Activated CD4-positive, alpha-beta memory T cell treated with anti-CD3 and anti-CD28 coated beads for 36 hours (primary cell): Measurements from ENCODE around the gene NIPAL3. TPM values are rescaled to one million over a fixed set of nuclear protein-coding genes. Genes with fewer than 3 reads are reported as not detected.
"Not testable (repeated sequence)": the region's sequence is repeated elsewhere in the genome, so short reads cannot be mapped to it uniquely, and the experiment has no call there.

ENCODE experiments used
- CTCF ChIA-PET: fragments of 350-600 bp; sonication (Branson Sonifier 250); formaldehyde crosslinking; loops from one replicate; lab custom pipeline; 2021; ENCODE audit warnings: antibody characterized with exemption, inconsistent platforms; lab: Charles Lee
- POLR2A ChIA-PET: fragments of 350-600 bp; sonication (Branson Sonifier 250); formaldehyde crosslinking; loops from one replicate; lab custom pipeline; 2021; ENCODE audit warnings: antibody characterized with exemption; lab: Charles Lee
- DNase-seq: peaks from one replicate; pipeline ENCODE4 v3.0.0-alpha.2; 2020
- H3K27ac Mint-ChIP-seq: one replicate; pipeline ENCODE4 v1.8.0; 2021; ENCODE audit warnings: mixed read lengths
- H3K27me3 Mint-ChIP-seq: one replicate; pipeline ENCODE4 v1.8.0; 2021; ENCODE audit warnings: mixed read lengths
- H3K36me3 Mint-ChIP-seq: one replicate; pipeline ENCODE4 v1.8.0; 2021; ENCODE audit warnings: mixed read lengths
- H3K4me1 Mint-ChIP-seq: one replicate; pipeline ENCODE4 v1.8.0; 2021; ENCODE audit warnings: low read depth, mixed read lengths
- H3K4me3 Mint-ChIP-seq: one replicate; pipeline ENCODE4 v1.8.0; 2021; ENCODE audit warnings: mild to moderate bottlenecking, mixed read lengths
- H3K9me3 Mint-ChIP-seq: one replicate; pipeline ENCODE4 v1.8.0; 2021; ENCODE audit warnings: mixed read lengths
- intact Hi-C: fragments of 100-400 bp; cut with micrococcal nuclease; formaldehyde crosslinking; loops from one replicate; pipeline ENCODE4 v1.15.1; 2023
- total RNA-seq, 2 experiments: library from RNA; stranded (reverse); gene quantifications; one replicate each; pipeline ENCODE4 v1.2.3, GENCODE V29; 2021

NIPAL3 gene
- total RNA-seq, 2 experiments from 2014 or later, result 39.3 to 42.4 TPM

GRCh38 chr1:24492935-24493334 lies 77.3 kb downstream of the NIPAL3 start:
- H3K27ac Mint-ChIP-seq, H3K9me3 Mint-ChIP-seq, H3K36me3 Mint-ChIP-seq, H3K27me3 Mint-ChIP-seq, DNase-seq, H3K4me3 Mint-ChIP-seq, intact Hi-C loops: not testable (repeated sequence)
- POLR2A ChIA-PET, result interaction anchor here (0.6 to 2.1 kb wide), 2 partner anchors 9 to 472 kb away, joined by 3 to 12 read pairs; partner anchors contain the start of gene RCAN3
- H3K4me1 Mint-ChIP-seq, result peaks cover 21% of the 10 kb centered on the region
- CTCF ChIA-PET, result interaction anchor here (0.8 to 1.6 kb wide), 4 partner anchors 13 to 101 kb away, joined by 3 to 6 read pairs (median 4); no protein-coding TSS in a partner anchor

DNA sequence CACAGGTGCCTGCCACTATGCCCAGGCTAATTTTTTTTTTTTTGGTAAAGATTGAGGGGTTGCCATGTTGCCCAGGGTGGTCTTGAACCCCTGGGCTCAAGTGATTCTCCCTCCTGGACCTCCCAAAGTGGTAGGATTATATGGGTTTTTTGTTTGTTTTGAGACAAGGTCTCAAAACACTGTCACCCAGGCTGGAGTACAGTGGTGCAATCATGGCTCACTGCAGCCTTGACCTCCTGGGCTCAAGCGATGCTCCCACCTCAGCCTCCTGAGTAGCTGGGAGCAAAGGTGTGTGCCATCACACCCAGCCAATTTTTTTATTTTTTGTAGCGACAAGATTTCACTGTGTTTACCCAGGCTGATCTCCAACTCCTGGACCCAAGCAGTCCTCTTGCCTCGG lies 78.2 kb downstream of the NIPAL3 start:
- no peaks in the 10 kb centered on the region for H3K27me3 Mint-ChIP-seq
- H3K27ac Mint-ChIP-seq, result no peak overlapping the region
- peaks cover 18% of the 10 kb centered on the region for H3K4me1 Mint-ChIP-seq
- CTCF ChIA-PET, result no interaction called here
- H3K36me3 Mint-ChIP-seq, result peaks cover 3% of the 10 kb centered on the region
- H3K4me3 Mint-ChIP-seq, result no peak overlapping the region
- POLR2A ChIA-PET, result interaction anchor here (0.6 to 2.1 kb wide), 2 partner anchors 9 to 473 kb away, joined by 3 to 12 read pairs; partner anchors contain the start of gene RCAN3
- peaks cover 5% of the 10 kb centered on the region for H3K9me3 Mint-ChIP-seq
- intact Hi-C loops, result no loop called here
- no peak for DNase-seq

DNA sequence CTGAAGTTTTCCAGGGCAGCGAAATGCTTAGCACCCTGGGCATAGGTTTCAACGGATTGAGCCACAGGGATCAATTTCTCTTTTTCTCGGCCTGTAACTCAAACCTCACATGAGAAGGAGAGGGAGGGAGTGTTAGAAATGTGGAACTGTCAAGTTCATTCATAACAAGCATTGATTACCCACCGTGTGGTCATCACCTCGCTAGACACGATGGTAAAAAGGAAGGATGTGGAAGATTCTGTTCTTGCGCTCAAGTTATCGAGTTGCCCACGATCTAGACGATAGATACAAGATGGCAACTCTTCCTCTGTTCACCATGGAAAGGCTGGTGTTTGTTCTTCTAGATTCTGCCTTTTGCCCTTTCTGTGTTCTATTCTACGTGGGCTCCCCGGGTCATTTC lies 83.0 kb downstream of the NIPAL3 start:
- POLR2A ChIA-PET, result no interaction called here
- intact Hi-C loops, result no loop called here
- no peaks in the 10 kb centered on the region for H3K9me3 Mint-ChIP-seq
- no peak overlapping the region for H3K27ac Mint-ChIP-seq
- H3K36me3 Mint-ChIP-seq, result peaks cover 4% of the 10 kb centered on the region
- no peak overlapping the region for H3K4me3 Mint-ChIP-seq
- H3K27me3 Mint-ChIP-seq, result no peaks in the 10 kb centered on the region
- peaks cover 34% of the 10 kb centered on the region for H3K4me1 Mint-ChIP-seq
- CTCF ChIA-PET, result no interaction called here
- no peak for DNase-seq

DNA sequence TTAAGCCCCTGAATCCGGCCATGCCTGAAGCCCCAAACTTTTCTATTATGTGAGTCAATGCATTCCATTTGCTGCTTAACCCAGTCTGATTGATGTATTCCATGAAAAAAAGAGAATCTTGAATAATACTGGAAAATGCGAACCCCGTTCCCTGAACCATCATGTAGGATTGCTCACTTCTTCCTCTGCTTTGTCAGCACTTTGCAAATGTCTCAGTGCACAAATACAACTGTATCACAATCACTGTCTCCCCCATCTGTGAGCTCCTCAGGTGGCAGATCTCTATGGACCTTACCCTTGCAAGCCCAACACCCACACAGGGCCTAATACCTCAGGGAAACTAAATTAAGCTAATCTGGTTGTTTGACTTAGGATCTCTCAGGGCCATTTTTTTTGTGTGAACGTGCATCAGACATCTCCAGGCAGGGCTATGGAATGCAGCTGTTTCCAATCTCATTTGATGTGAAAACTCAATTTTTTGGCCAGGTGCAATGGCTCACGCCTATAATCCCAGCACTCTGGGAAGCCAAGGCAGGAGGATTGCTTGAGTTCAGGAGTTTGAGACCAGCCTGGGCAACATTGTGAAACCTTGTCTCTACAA lies 84.9 kb downstream of the NIPAL3 start:
- H3K4me1 Mint-ChIP-seq, result peaks cover 42% of the 10 kb centered on the region
- no peaks in the 10 kb centered on the region for H3K9me3 Mint-ChIP-seq
- POLR2A ChIA-PET, result interaction anchor here (1.0 to 4.4 kb wide), 3 partner anchors 13 to 84 kb away, joined by 5 to 42 read pairs (median 36); partner anchors contain the start of gene NIPAL3
- H3K27me3 Mint-ChIP-seq, result no peaks in the 10 kb centered on the region
- H3K4me3 Mint-ChIP-seq, result no peak overlapping the region
- intact Hi-C loops, result loop anchor here (1.0 to 10.0 kb wide), 2 partner anchors 84 to 85 kb away; partner anchors contain the start of gene NIPAL3
- no peak for DNase-seq
- CTCF ChIA-PET, result interaction anchor here (2.5 to 7.2 kb wide), 5 partner anchors 12 to 109 kb away, joined by 8 to 62 read pairs (median 15); partner anchors contain the start of gene NIPAL3
- peaks cover 14% of the 10 kb centered on the region for H3K36me3 Mint-ChIP-seq
- H3K27ac Mint-ChIP-seq, result peak overlapping the region; percentile 88

- H3K4me1 Mint-ChIP-seq, result peaks cover 49% of the 10 kb centered on the region
- H3K4me3 Mint-ChIP-seq, result peak overlapping the region; percentile 79
- DNase-seq, result peak; percentile 73
- intact Hi-C loops, result loop anchor here (1.0 to 10.0 kb wide), 7 partner anchors 13 to 141 kb away; partner anchors contain the start of genes NIPAL3 and SRRM1
- H3K9me3 Mint-ChIP-seq, result no peaks in the 10 kb centered on the region
- H3K36me3 Mint-ChIP-seq, result peaks cover 14% of the 10 kb centered on the region
- ChIA-PET CTCF (interaction anchor here (1.0 to 7.2 kb wide), 12 partner anchors 13 to 303 kb away, joined by 3 to 62 read pairs (median 8); partner anchors contain the start of gene NIPAL3), POLR2A (interaction anchor here (0.6 to 4.4 kb wide), 15 partner anchors 9 to 903 kb away, joined by 3 to 42 read pairs (median 7); partner anchors contain the start of genes NIPAL3 and STPG1)
- H3K27ac Mint-ChIP-seq, result peak overlapping the region; percentile 88
- H3K27me3 Mint-ChIP-seq, result no peaks in the 10 kb centered on the region
These were observed 85.9 kb downstream of the NIPAL3 start for GRCh38 chr1:24501371-24502064.

- ChIA-PET POLR2A (interaction anchor here (0.6 to 4.4 kb wide), 15 partner anchors 9 to 93 kb away, joined by 3 to 42 read pairs (median 7); partner anchors contain the start of genes NIPAL3 and STPG1), CTCF (interaction anchor here (0.7 to 7.2 kb wide), 13 partner anchors 13 to 304 kb away, joined by 3 to 62 read pairs (median 7); partner anchors contain the start of gene NIPAL3)
- DNase-seq, result peak; percentile 88
- Mint-ChIP-seq H3K4me3 (peak overlapping the region; percentile 79), H3K4me1 (peaks cover 56% of the 10 kb centered on the region), H3K27me3 (no peaks in the 10 kb centered on the region), H3K27ac (peak overlapping the region; percentile 88), H3K9me3 (no peaks in the 10 kb centered on the region), H3K36me3 (peaks cover 17% of the 10 kb centered on the region)
- intact Hi-C loops, result loop anchor here (1.0 to 10.0 kb wide), 6 partner anchors 14 to 141 kb away; partner anchors contain the start of gene SRRM1
These were observed 86.6 kb downstream of the NIPAL3 start for GRCh38 chr1:24502065-24502708.

- peaks cover 19% of the 10 kb centered on the region for H3K36me3 Mint-ChIP-seq
- POLR2A ChIA-PET, result interaction anchor here (0.8 to 4.4 kb wide), 12 partner anchors 10 to 93 kb away, joined by 3 to 42 read pairs (median 11); partner anchors contain the start of genes NIPAL3 and STPG1
- intact Hi-C loops, result loop anchor here (1.0 to 10.0 kb wide), 6 partner anchors 14 to 140 kb away; partner anchors contain the start of gene SRRM1
- CTCF ChIA-PET, result interaction anchor here (0.7 to 7.2 kb wide), 12 partner anchors 12 to 304 kb away, joined by 3 to 62 read pairs (median 8); partner anchors contain the start of gene NIPAL3
- no peaks in the 10 kb centered on the region for H3K9me3 Mint-ChIP-seq
- peak within 1 kb of the TSS; percentile 98 for H3K4me3 Mint-ChIP-seq
- peak within 1 kb of the TSS; percentile 99 for H3K27ac Mint-ChIP-seq
- DNase-seq, result peak; percentile 92
- peaks cover 61% of the 10 kb centered on the region for H3K4me1 Mint-ChIP-seq
- H3K27me3 Mint-ChIP-seq, result no peaks in the 10 kb centered on the region
These were observed 87.1 kb downstream of the NIPAL3 start, which contains the start of gene RCAN3 for GRCh38 chr1:24502709-24503058. TSS of gene RCAN3 (plus strand) at chr1:24502836. CDS start at chr1:24514373, 11,537 bp downstream.

- Mint-ChIP-seq H3K4me1 (peaks cover 66% of the 10 kb centered on the region), H3K9me3 (no peaks in the 10 kb centered on the region), H3K36me3 (peaks cover 19% of the 10 kb centered on the region), H3K27ac (peak overlapping the region; percentile 99), H3K27me3 (no peaks in the 10 kb centered on the region), H3K4me3 (peak overlapping the region; percentile 98)
- intact Hi-C loops, result loop anchor here (2.0 to 10.0 kb wide), 2 partner anchors 82 to 140 kb away; partner anchors contain the start of gene SRRM1
- POLR2A ChIA-PET, result interaction anchor here (0.6 to 4.4 kb wide), 11 partner anchors 10 to 405 kb away, joined by 3 to 42 read pairs (median 12); partner anchors contain the start of gene NIPAL3
- CTCF ChIA-PET, result interaction anchor here (1.0 to 7.2 kb wide), 13 partner anchors 12 to 139 kb away, joined by 3 to 62 read pairs (median 8); partner anchors contain the start of genes NIPAL3 and STPG1
- DNase-seq, result peak; percentile 46
These were observed 87.6 kb downstream of the NIPAL3 start for GRCh38 chr1:24503059-24503751.

DNA sequence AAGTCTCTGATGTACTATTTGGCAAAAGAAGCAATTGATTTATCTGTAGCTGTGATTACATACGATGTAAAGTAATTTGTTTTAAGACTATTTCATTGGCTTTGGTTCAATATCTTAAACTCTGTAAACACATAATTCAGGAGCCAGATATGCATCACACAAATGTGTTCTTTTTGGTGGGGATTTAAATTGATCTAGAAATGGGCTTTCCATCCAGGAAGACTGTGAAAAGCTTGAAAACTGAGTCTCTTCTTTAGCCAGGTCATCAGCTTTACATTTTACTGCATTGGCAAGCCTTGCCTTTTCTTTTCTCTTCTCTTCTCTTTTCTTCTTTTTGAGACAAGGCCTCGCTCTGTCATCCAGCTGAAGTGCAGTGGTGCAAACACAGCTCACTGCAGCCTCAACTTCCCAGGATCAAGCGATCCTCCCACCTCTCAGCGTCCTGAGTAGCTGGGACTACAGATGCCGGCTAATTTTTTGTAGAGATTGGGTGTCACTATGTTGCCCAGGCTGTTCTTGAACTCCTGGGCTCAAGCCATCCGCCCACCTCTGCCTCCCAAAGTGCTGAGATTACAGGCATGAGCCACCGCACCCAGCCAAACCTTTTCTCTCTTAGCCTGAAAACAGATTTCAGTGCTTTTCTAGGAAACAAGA lies 88.4 kb downstream of the NIPAL3 start:
- H3K9me3 Mint-ChIP-seq, result no peaks in the 10 kb centered on the region
- ChIA-PET CTCF (interaction anchor here (0.6 to 7.2 kb wide), 12 partner anchors 11 to 540 kb away, joined by 3 to 62 read pairs (median 5); partner anchors contain the start of genes NIPAL3 and STPG1), POLR2A (interaction anchor here (1.2 to 4.4 kb wide), 7 partner anchors 12 to 88 kb away, joined by 3 to 42 read pairs (median 19); partner anchors contain the start of gene NIPAL3)
- peak; percentile 60 for DNase-seq
- intact Hi-C loops, result loop anchor here (2.0 to 10.0 kb wide), 2 partner anchors 81 to 139 kb away; partner anchors contain the start of gene SRRM1
- H3K27ac Mint-ChIP-seq, result peak overlapping the region; percentile 99
- no peaks in the 10 kb centered on the region for H3K27me3 Mint-ChIP-seq
- peaks cover 66% of the 10 kb centered on the region for H3K4me1 Mint-ChIP-seq
- peaks cover 23% of the 10 kb centered on the region for H3K36me3 Mint-ChIP-seq
- peak overlapping the region; percentile 98 for H3K4me3 Mint-ChIP-seq

DNA sequence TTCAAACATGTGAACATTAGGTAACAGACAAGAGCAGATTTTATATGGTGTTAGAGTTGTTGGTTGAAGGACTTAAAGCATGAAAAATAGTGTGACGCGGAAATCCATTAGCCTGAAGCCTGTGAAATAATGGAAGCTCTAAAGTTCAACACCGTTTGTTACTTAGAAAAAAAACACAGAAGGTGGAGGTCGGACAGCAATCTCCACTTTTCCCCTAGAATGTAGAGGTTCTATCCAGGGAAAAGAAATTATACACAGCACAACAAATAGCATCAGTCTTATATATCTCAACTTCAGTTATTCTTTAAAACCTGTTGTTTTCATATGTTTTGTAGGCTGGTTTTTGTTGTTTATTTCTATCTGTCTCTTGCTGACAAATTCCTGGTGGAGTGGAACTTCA lies 89.0 kb downstream of the NIPAL3 start:
- Mint-ChIP-seq H3K36me3 (peaks cover 29% of the 10 kb centered on the region), H3K4me3 (peak overlapping the region; percentile 98), H3K9me3 (no peaks in the 10 kb centered on the region), H3K4me1 (peaks cover 66% of the 10 kb centered on the region), H3K27me3 (no peaks in the 10 kb centered on the region), H3K27ac (peak overlapping the region; percentile 99)
- DNase-seq, result no peak
- CTCF ChIA-PET, result interaction anchor here (1.0 to 7.2 kb wide), 10 partner anchors 11 to 114 kb away, joined by 3 to 62 read pairs (median 5); partner anchors contain the start of genes NIPAL3 and STPG1
- intact Hi-C loops, result loop anchor here (10.0 kb wide), 1 partner anchor 80 kb away; no protein-coding TSS in a partner anchor
- POLR2A ChIA-PET, result interaction anchor here (1.2 to 4.4 kb wide), 7 partner anchors 12 to 89 kb away, joined by 3 to 42 read pairs (median 6); partner anchors contain the start of gene NIPAL3
